H1 (cell line): ENCODE data around the gene ADGRB3. TPM values are rescaled to one million over a fixed set of nuclear protein-coding genes. Genes with fewer than 3 reads are reported as not detected.

Experiments
- CTCF ChIA-PET: fragments of 300-600 bp; sonication (Branson Sonifier 250); formaldehyde crosslinking; loops from one replicate; lab custom pipeline; 2021; ENCODE audit not compliant: partially characterized antibody; lab: Charles Lee
- POLR2A ChIA-PET: fragments of 300-600 bp; sonication (Branson Sonifier 250); formaldehyde crosslinking; loops from one replicate; lab custom pipeline; 2021; ENCODE audit warnings: inconsistent platforms; ENCODE audit not compliant: partially characterized antibody; lab: Charles Lee
- DNase-seq, 2 experiments: peaks; one replicate each; pipeline versions ENCODE4 v3.0.0 to v3.0.0-alpha.2; 2010 to 2022; ENCODE audit warnings: low spot score in 2 of 2, low read depth in 1 of 2, mixed read lengths in 1 of 2
- FAIRE-seq: peaks from 2 replicates; lab custom pipeline; 2011; peaks lifted over from hg19 to GRCh38; lab: Jason Lieb, UNC
- H2AFZ ChIP-seq: 2 replicates; pipeline ENCODE4 v1.8.1; 2012; ENCODE audit warnings: low read length, inconsistent platforms
- H2AK5ac ChIP-seq: 2 replicates; pipeline ENCODE4 v1.6.1; 2013; ENCODE audit warnings: low read depth, low read length
- H2BK120ac ChIP-seq: replicated peaks from 2 replicates; pipeline ENCODE3; 2013; ENCODE audit warnings: low read depth, low read length, inconsistent platforms
- H2BK12ac ChIP-seq: 2 replicates; pipeline ENCODE4 v1.6.1; 2013; ENCODE audit warnings: low read depth, low read length
- H2BK15ac ChIP-seq: 2 replicates; pipeline ENCODE4 v1.6.1; 2013; ENCODE audit warnings: low read length
- H2BK20ac ChIP-seq: 2 replicates; pipeline ENCODE4 v1.6.1; 2013; ENCODE audit warnings: low read length
- H2BK5ac ChIP-seq: 2 replicates; pipeline ENCODE4 v1.6.1; 2013; ENCODE audit warnings: low read depth, low read length
- H3K14ac ChIP-seq: 2 replicates; pipeline ENCODE4 v1.6.1; 2013; ENCODE audit warnings: inconsistent platforms; ENCODE audit not compliant: insufficient read length
- H3K18ac ChIP-seq: 2 replicates; pipeline ENCODE4 v1.6.1; 2013; ENCODE audit warnings: low read length; ENCODE audit errors: extremely low read depth
- H3K23ac ChIP-seq: 2 replicates; pipeline ENCODE4 v1.6.1; 2013; ENCODE audit warnings: inconsistent platforms; ENCODE audit not compliant: insufficient read length
- H3K23me2 ChIP-seq: 2 replicates; pipeline ENCODE4 v1.6.1; 2013; ENCODE audit warnings: low read depth, low read length
- H3K27ac ChIP-seq: 2 replicates; pipeline ENCODE4 v1.6.1; 2011; ENCODE audit warnings: low read depth, low read length, inconsistent platforms
- H3K27me3 ChIP-seq, 4 experiments: replicated peaks in 1 of 4; 1 replicate in 1 of 4; 2 replicates in 3 of 4; pipeline versions ENCODE4 v1.6.1 to v1.8.1; 2011 to 2013; ENCODE audit warnings: low read length in 3 of 4, mild to moderate bottlenecking in 3 of 4, inconsistent platforms in 2 of 4, mixed read lengths in 2 of 4, moderate library complexity in 1 of 4; ENCODE audit not compliant: control insufficient read depth in 3 of 4, insufficient read depth in 3 of 4; ENCODE audit errors: extremely low read depth in 1 of 4
- H3K36me3 ChIP-seq, 4 experiments: 2 replicates each; pipeline versions ENCODE4 v1.6.1 to v1.8.1; 2011 to 2013; ENCODE audit warnings: mild to moderate bottlenecking in 4 of 4, low read length in 3 of 4, moderate library complexity in 2 of 4, control low read depth in 1 of 4, inconsistent platforms in 1 of 4; ENCODE audit not compliant: insufficient read depth in 4 of 4, control insufficient read depth in 2 of 4
- H3K4ac ChIP-seq: replicated peaks from 2 replicates; pipeline ENCODE3; 2013; ENCODE audit warnings: low read length, low read depth, mixed read lengths, inconsistent platforms; ENCODE audit not compliant: insufficient read length
- H3K4me1 ChIP-seq, 4 experiments: replicated peaks in 1 of 4; 1 replicate in 1 of 4; 2 replicates in 3 of 4; pipeline versions ENCODE4 v1.6.1 to v1.8.1; 2011 to 2013; ENCODE audit warnings: low read length in 3 of 4, inconsistent platforms in 2 of 4, mixed read lengths in 1 of 4; ENCODE audit not compliant: insufficient read depth in 4 of 4, control insufficient read depth in 3 of 4
- H3K4me2 ChIP-seq, 2 experiments: 2 replicates each; pipeline versions ENCODE4 v1.6.1 to v1.8.1; 2011 to 2013; ENCODE audit warnings: low read depth in 2 of 2, low read length in 2 of 2, control low read depth in 1 of 2, inconsistent platforms in 1 of 2, mild to moderate bottlenecking in 1 of 2; ENCODE audit not compliant: insufficient read depth in 1 of 2
- H3K4me3 ChIP-seq, 4 experiments: fragments of 200-600, 300-600 bp in 1 of 4; sonication (generic), shearing (Covaris generic), sonication (Bioruptor Twin) in 1 of 4; 2 replicates each; pipeline versions ENCODE4 v1.5.1 to v1.8.1; 2011 to 2016; ENCODE audit warnings: low read length in 4 of 4, low read depth in 3 of 4, control low read depth in 2 of 4, inconsistent platforms in 2 of 4, mild to moderate bottlenecking in 2 of 4, mixed read lengths in 1 of 4, moderate library complexity in 1 of 4; ENCODE audit not compliant: insufficient read depth in 2 of 4; ENCODE audit errors: extremely low read depth in 1 of 4
- H3K56ac ChIP-seq: replicated peaks from 2 replicates; pipeline ENCODE3; 2013; ENCODE audit warnings: low read depth, mild to moderate bottlenecking, mixed read lengths, low read length, inconsistent platforms; ENCODE audit not compliant: insufficient read length
- H3K79me1 ChIP-seq: 2 replicates; pipeline ENCODE4 v1.6.1; 2013; ENCODE audit warnings: low read depth, low read length, control low read depth
- H3K79me2 ChIP-seq, 2 experiments: 2 replicates each; pipeline versions ENCODE4 v1.6.1 to v1.8.1; 2012 to 2013; ENCODE audit warnings: low read length in 2 of 2, mild to moderate bottlenecking in 2 of 2, inconsistent platforms in 1 of 2; ENCODE audit not compliant: insufficient read depth in 2 of 2, control insufficient read depth in 1 of 2
- H3K9ac ChIP-seq, 4 experiments: replicated peaks in 1 of 4; 1 replicate in 1 of 4; 2 replicates in 3 of 4; pipeline versions ENCODE4 v1.6.1 to v1.8.1; 2011 to 2013; ENCODE audit warnings: low read depth in 3 of 4, low read length in 3 of 4, control low read depth in 2 of 4, mild to moderate bottlenecking in 2 of 4, moderate library complexity in 2 of 4, inconsistent platforms in 1 of 4; ENCODE audit errors: extremely low read depth in 1 of 4
- H3K9me3 ChIP-seq, 2 experiments: 2 replicates each; pipeline versions ENCODE4 v1.6.1 to v1.8.1; 2012 to 2013; ENCODE audit warnings: mild to moderate bottlenecking in 2 of 2, moderate library complexity in 2 of 2, control low read depth in 1 of 2, inconsistent platforms in 1 of 2, low read depth in 1 of 2, low read length in 1 of 2, mixed read lengths in 1 of 2; ENCODE audit not compliant: insufficient read depth in 2 of 2
- H4K20me1 ChIP-seq, 2 experiments: replicated peaks in 1 of 2; 2 replicates each; pipeline versions ENCODE3 to v1.8.1; 2011 to 2013; ENCODE audit warnings: inconsistent platforms in 2 of 2, low read length in 2 of 2, mild to moderate bottlenecking in 1 of 2; ENCODE audit not compliant: insufficient read depth in 2 of 2, control insufficient read depth in 1 of 2
- H4K5ac ChIP-seq: 2 replicates; pipeline ENCODE4 v1.6.1; 2013; ENCODE audit warnings: low read length, low read depth, mixed read lengths, inconsistent platforms; ENCODE audit not compliant: insufficient read length
- H4K8ac ChIP-seq: 2 replicates; pipeline ENCODE4 v1.8.0; 2013; ENCODE audit warnings: mild to moderate bottlenecking, moderate library complexity, low read length, inconsistent platforms; ENCODE audit not compliant: insufficient read depth; ENCODE audit errors: extremely low read depth
- H4K91ac ChIP-seq: replicated peaks from 2 replicates; pipeline ENCODE3; 2013; ENCODE audit warnings: low read length, mixed read lengths, inconsistent platforms; ENCODE audit not compliant: insufficient read length
- BACH1 ChIP-seq: IDR thresholded peaks from 2 replicates; pipeline ENCODE4 v1.6.1; 2012; ENCODE audit warnings: low read length, improper control_type of control experiment
- KDM4A ChIP-seq: IDR thresholded peaks from one replicate; pipeline ENCODE4 v1.7.1; 2012; ENCODE audit warnings: low read depth, mild to moderate bottlenecking, moderate library complexity, low read length, inconsistent platforms; ENCODE audit not compliant: severe bottlenecking
- MAFK ChIP-seq: IDR thresholded peaks from 2 replicates; pipeline ENCODE4 v1.6.1; 2012; ENCODE audit warnings: low read depth, mild to moderate bottlenecking, improper control_type of control experiment, low read length
- PHF8 ChIP-seq: fragments of 200-600 bp; sonication (generic); conservative IDR thresholded peaks from 2 replicates; pipeline ENCODE4 v1.7.1; 2012; ENCODE audit warnings: low read depth, mild to moderate bottlenecking, inconsistent platforms, low read length, moderate library complexity
- POLR2A ChIP-seq, 2 experiments: IDR thresholded peaks; 1 replicate in 1 of 2; 2 replicates in 1 of 2; pipeline ENCODE4 v1.6.1; 2011; ENCODE audit warnings: low read depth in 2 of 2, low read length in 2 of 2, mild to moderate bottlenecking in 2 of 2; ENCODE audit errors: control extremely low read depth in 1 of 2
- POU5F1 ChIP-seq: IDR thresholded peaks from 2 replicates; pipeline ENCODE4 v1.6.1; 2011; ENCODE audit warnings: low read depth, mild to moderate bottlenecking, low read length, moderate library complexity
- RNF2 ChIP-seq: fragments of 200-900, 300-1000 bp; sonication (generic); IDR thresholded peaks from 2 replicates; pipeline ENCODE4 v1.7.1; 2016; ENCODE audit warnings: borderline replicate concordance, low read depth, mild to moderate bottlenecking, antibody characterized with exemption, low read length; ENCODE audit not compliant: poor library complexity, severe bottlenecking; ENCODE audit errors: missing control alignments
- SAP30 ChIP-seq: fragments of 300-600 bp; sonication (generic); IDR thresholded peaks from 2 replicates; pipeline ENCODE4 v1.7.1; 2012; ENCODE audit warnings: low read length, moderate library complexity, mild to moderate bottlenecking, inconsistent platforms; ENCODE audit not compliant: insufficient read depth, insufficient replicate concordance
- SRF ChIP-seq: IDR thresholded peaks from 2 replicates; pipeline ENCODE4 v1.6.1; 2011; ENCODE audit warnings: mild to moderate bottlenecking, low read depth, low read length, moderate library complexity
- SUZ12 ChIP-seq: fragments of 200-600 bp; sonication (generic); IDR thresholded peaks from 2 replicates; pipeline ENCODE4 v1.6.1; 2012; ENCODE audit warnings: mild to moderate bottlenecking, inconsistent platforms, low read length, moderate library complexity, mixed read lengths
- TAF7 ChIP-seq: optimal IDR thresholded peaks from 2 replicates; pipeline ENCODE3; 2011; ENCODE audit warnings: low read depth, mild to moderate bottlenecking, inconsistent platforms, low read length, moderate library complexity, borderline replicate concordance
- WGBS, 2 experiments: shearing (Covaris generic) in 1 of 2; methylation state at CpG; one replicate each; pipeline versions ENCODE4 v1.1.6 to v1.1.7; 2013 to 2015; ENCODE audit warnings: low lambda C conversion rate in 2 of 2, mixed read lengths in 2 of 2, inconsistent platforms in 1 of 2, low coverage in 1 of 2, missing lambda C conversion rate in 1 of 2; ENCODE audit not compliant: insufficient replicate concordance in 2 of 2, insufficient coverage in 1 of 2, insufficient read length in 1 of 2; ENCODE audit errors: extremely low coverage in 1 of 2, missing lambda C conversion rate in 1 of 2; 5-methylcytosine and 5-hydroxymethylcytosine counted together
- polyA plus RNA-seq, 7 experiments: library from polyadenylated mRNA; depleted of rRNA in 3 of 7; stranded (reverse) in 5 of 7; unstranded in 2 of 7; fragments of >200 nt in 5 of 7; fragments of 200-250 nt in 2 of 7; gene quantifications; 1 replicate in 5 of 7; 2 replicates in 1 of 7; 4 replicates in 1 of 7; pipeline versions ENCODE4 v1.2.1 to v1.2.3, GENCODE V29; 2011 to 2013; ENCODE audit warnings: missing spikeins in 2 of 7, mixed read lengths in 2 of 7
- total RNA-seq: library from RNA; stranded (reverse); fragmentation: NEBNext Ultra II Directional; extraction: Animal tissue kit (Norgen Biotek cat#: 25700); gene quantifications from 2 replicates; pipeline ENCODE4 v1.2.1, GENCODE V29; 2021
- TF ChIP-seq, protein P1 (sequence below): IDR thresholded peaks from 2 replicates; pipeline ENCODE4 v1.6.1; 2011; ENCODE audit warnings: low read length, improper control_type of control experiment
- TF ChIP-seq, protein P2 (sequence below): IDR thresholded peaks from 2 replicates; pipeline ENCODE4 v1.6.1; 2011; ENCODE audit warnings: low read depth, mild to moderate bottlenecking, low read length; ENCODE audit not compliant: insufficient read depth

The ADGRB3 gene
- total and polyA plus RNA-seq, 2 of the 8 experiments (the other 6 are each of a cell fraction or from before 2014, with no cell fraction given) = 0.35 to 1.2 TPM

DNA sequence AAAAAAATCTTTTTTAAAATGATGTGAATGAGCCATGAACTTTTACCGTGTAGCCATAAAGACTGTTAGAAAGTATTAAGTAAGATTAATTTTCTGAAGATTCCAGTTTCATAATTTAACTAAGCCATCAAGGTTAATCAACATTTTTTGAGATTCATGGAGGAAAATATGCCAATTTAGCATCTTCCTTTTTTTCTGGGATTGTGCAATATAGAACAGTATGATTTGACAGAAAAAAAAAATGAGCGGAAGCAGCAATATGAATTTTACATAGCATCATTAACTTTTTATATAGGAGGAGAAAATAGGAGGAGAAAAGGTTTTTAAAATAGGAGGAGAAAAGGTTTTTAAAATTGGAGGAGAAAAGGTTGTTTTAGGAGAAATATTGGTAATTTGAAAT lies 306.3 kb downstream of the ADGRB3 start:
- no peak overlapping the region for H3K4ac ChIP-seq
- H3K79me2 ChIP-seq = no peaks in the 10 kb centered on the region
- H2AK5ac ChIP-seq = no peak overlapping the region
- no peak overlapping the region for H4K5ac ChIP-seq
- H3K4me2 ChIP-seq = no peak overlapping the region
- no peak overlapping the region for H3K14ac ChIP-seq
- no peak overlapping the region for H3K56ac ChIP-seq
- no peaks in the 10 kb centered on the region for H3K4me1 ChIP-seq
- H2BK120ac ChIP-seq = no peak overlapping the region
- H3K27me3 ChIP-seq = peaks cover 0 to 1% (median 0%) of the 10 kb centered on the region in 4 experiments; a peak in 1 of 7 replicates
- no peak overlapping the region for H3K27ac ChIP-seq
- H4K8ac ChIP-seq = no peak overlapping the region
- POLR2A ChIA-PET = no interaction called here
- H3K23me2 ChIP-seq = no peaks in the 10 kb centered on the region
- H4K20me1 ChIP-seq = no peaks in the 10 kb centered on the region
- no peak overlapping the region for H2BK5ac ChIP-seq
- H2AFZ ChIP-seq = no peak overlapping the region
- H2BK15ac ChIP-seq = no peak overlapping the region
- H3K4me3 ChIP-seq = no peak overlapping the region
- H3K18ac ChIP-seq = no peak overlapping the region
- H3K36me3 ChIP-seq = no peaks in the 10 kb centered on the region
- no peak overlapping the region for H3K23ac ChIP-seq
- WGBS, 2 experiments = 88% methylated on average over 2 of the region's 2 CpGs; no CpG with 5 or more reads in 1 of the 2 experiments
- H3K9me3 ChIP-seq = no peaks in the 10 kb centered on the region
- H4K91ac ChIP-seq = no peak overlapping the region
- H2BK20ac ChIP-seq = no peak overlapping the region
- no peak overlapping the region for H2BK12ac ChIP-seq
- CTCF ChIA-PET = no interaction called here
- no peak overlapping the region for H3K9ac ChIP-seq
- TF ChIP-seq SAP30 = no peak
- TF ChIP-seq POU5F1 = no peak
- no peak for TF ChIP-seq MAFK
- no peak for TF ChIP-seq BACH1
- no peak for TF ChIP-seq TAF7
- TF ChIP-seq PHF8 = no peak
- TF ChIP-seq RNF2 = no peak
- TF ChIP-seq SUZ12 = no peak
- TF ChIP-seq, protein P1, sequence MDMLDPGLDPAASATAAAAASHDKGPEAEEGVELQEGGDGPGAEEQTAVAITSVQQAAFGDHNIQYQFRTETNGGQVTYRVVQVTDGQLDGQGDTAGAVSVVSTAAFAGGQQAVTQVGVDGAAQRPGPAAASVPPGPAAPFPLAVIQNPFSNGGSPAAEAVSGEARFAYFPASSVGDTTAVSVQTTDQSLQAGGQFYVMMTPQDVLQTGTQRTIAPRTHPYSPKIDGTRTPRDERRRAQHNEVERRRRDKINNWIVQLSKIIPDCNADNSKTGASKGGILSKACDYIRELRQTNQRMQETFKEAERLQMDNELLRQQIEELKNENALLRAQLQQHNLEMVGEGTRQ = no peak
- TF ChIP-seq, protein P2, sequence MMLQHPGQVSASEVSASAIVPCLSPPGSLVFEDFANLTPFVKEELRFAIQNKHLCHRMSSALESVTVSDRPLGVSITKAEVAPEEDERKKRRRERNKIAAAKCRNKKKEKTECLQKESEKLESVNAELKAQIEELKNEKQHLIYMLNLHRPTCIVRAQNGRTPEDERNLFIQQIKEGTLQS = no peak
- TF ChIP-seq POLR2A (IDR thresholded peaks at IDR 0.05; ENCODE audit: control extremely low read depth in 1 of 2, low read depth in 2 of 2, low read length in 2 of 2) = no peak
- no peak for TF ChIP-seq SRF
- no peak for TF ChIP-seq KDM4A
- DNase-seq = no peak
- H3K79me1 ChIP-seq = no peaks in the 10 kb centered on the region
- FAIRE-seq = no peak
